Stimulated activated CD4-positive, alpha-beta T cell treated with anti-CD3 and anti-CD28 coated beads, TNF-alpha, amount 100 ng/mL, for 48 hours (primary cell): ENCODE results near the gene SGCG.

Source experiments
- DNase-seq, 3 donors: peaks; one replicate each; pipeline ENCODE4 v3.0.0-alpha.2; 2020; ENCODE audit warnings: low read depth in 3 of 3

Gene SGCG

DNA sequence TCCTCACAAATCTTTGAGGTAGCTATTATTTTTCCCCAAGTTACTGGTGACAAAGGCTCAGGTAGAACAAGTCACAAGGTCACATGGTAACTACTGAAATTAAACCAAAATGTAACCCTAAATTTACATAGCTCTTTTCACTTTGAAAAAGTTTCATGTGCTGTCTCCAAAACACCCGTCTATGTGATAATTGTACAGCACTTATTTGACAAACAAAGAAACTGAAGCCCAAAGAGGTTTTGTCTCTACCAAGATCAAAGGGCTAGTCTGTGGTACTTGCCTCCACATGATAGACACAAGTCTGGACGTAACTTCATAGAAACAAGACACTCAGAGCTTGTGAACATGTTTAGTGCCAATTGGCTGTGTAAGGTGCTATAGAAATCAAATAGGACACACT lies 144.4 kb downstream of the SGCG start:
- no peak for DNase-seq

DNA sequence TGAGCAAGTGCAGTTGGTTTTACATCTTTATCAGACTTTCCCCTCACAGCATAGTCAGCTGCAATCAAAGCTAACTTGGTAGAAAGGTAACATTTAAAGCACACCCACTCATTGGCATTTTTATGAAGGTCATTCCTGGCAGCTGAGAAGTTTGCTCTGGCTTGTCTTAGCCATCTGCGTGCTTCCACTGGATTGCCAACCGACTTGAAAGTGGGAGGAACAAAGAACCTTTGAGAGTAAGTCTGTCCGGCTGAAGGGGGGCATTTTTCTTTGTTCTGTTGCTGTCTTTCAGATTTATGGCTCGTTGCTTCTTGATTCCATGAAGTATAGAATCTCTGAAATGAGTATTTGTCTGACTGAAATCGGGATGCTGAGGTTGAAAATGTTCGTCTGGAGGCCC lies 149.6 kb downstream of the SGCG start:
- DNase-seq = no peak

DNA sequence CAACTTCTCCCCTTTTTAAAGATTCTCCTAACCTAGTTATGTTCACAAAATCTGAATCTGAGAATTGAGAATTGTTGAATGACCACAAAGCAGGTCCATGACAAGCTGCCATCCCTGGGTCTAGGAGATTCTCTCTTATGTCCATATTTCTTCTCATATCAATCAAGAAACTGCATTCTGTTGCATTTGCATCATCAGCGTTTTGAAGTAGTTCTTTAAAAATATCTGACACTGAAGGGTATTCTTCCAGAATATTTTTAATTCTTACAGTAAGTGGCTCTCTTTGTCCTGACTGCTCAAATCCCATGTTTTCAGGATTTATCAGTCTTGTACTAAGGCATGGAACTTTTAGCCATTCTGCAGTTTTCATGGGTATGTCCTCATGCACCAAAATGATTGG lies 158.4 kb downstream of the SGCG start:
- no peak for DNase-seq

DNA sequence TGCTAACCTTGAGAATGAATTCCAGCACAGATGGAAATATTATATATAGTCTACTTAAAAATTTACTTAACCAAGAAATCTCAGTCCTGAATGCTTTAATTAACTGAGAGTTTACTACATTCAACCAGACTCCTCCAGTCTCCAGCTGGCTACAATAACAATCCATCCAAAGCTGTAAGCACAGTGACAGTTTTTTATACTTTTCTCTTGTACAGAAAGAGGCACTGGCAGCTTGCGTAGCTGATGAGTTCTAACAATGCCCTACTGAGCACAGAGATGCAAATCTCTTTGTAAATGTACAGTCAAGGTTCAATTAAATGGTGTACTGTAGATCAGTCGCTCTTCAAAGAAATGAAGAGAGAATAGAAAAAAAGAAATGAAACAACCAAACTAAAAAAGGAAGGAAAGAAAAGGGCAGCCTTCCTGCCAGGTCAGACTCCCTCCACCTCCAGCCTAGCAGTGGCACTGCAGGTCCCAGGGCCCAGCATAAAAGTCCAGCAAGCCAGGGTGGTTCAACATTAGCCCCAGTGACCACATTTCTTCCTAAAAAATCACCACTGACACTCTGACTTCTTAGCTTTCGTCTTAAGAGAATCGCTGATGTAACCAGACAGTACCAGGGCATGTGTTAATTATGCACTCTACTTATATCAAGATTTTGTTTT lies 164.3 kb downstream of the SGCG start:
- no peak for DNase-seq

DNA sequence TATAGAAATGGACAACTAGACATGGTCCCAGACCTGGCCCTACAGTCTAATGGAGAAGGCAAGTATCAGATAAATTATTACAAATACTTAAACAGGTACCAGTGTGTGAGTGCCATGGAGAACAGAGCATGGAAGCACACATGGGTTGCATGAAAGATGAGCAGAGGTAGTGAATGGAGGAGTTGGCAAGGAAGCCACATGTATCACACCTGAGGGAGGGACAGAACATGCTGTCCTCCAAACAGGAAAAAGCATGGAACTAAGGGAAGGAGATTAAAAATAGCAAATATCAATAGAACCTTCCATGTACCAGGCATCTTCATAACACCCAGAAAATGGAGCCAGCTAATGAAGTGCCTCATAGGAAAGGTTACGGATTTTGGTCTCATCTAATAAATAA lies 166.8 kb downstream of the SGCG start:
- no peak for DNase-seq

DNA sequence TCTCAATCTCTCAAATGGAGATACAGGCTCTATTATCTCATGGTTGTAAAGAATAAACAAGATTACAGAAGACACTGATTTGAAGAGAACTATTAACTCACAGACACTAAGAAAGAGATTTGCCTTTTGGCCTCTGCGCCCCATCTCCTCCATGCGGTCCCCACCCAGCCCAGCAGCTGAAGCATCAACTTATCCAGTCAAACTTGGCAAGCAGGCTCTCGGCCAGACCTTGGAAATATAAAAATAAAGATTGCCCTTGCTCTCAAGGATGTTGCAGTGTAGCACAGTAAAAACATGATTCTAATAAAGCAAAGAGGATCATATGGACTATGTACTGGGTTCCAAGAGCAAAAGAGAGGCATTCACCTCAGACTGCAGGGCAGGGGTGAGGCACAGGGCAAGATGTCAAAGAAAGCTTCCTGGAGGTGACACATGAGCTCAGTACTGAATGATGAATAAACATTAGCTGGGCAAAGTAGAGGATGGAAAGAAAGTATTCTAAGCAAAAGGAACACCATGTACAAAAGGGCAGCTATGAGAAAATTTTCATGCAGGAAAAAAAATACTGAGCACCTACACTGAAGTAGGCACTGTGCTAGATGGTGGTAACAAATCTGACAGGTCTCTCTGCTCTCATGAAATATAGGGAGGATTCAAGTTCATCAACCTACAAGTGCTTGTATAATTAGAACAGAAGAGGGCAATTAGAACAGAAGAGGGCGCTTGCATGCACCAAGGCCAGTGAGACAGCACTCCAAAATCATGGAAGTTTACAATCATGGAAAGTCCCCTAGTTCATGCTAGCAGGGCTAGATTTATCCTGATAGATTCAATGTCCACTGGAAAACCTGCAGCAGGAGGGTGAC lies 167.7 kb downstream of the SGCG start:
- no peak for DNase-seq

DNA sequence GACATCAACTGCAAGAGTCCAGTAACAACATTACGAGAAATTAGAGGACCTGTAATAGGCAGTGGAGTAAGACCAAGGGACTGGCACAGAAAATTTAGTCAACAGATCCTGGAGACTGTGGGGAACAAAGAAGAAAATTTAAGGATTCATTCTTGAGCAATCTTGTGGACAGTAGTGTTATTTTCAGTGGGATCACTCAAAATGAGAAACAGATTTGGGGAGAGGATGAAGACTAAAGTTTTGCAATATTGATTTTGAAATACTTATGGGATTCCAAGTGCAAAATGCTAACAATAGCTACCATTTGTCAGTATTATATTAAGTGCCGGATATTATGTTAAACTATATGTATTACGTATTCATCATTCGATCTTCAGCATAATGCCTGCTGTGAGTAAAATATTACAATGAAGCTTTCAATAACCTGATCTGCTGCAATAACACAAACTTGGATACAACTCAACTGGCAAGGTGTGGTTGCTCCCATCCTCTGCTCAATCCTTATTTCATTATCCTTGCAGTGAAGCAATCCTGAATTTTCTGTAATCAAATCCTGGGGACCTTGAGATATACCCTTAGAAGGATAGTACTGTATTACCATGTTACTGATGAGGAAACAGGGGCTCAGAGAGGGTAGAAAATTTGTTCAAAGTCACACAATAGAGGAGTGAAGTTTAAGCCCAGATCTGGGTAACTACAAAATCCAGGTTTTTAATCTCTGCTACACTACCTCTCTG lies 168.6 kb downstream of the SGCG start:
- no peak for DNase-seq

DNA sequence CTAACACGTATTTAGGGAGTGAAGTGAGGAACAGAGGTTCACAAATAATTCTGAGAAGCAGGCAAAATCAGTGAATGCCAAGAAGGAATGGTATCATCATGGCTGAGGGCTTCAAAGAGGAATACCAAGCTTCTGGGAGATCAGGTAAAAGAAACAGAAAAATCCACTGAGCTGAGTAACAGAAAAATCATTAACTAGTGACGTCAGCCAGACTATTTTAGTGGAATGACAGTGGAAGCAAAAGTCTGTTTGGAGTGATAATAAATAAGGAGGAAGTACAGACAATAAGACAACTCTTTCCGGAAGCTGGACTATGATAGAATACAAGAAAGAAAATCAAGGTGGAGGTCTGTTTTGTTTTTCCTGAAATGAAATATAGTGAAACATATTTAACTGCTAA lies 169.2 kb downstream of the SGCG start:
- DNase-seq = no peak

DNA sequence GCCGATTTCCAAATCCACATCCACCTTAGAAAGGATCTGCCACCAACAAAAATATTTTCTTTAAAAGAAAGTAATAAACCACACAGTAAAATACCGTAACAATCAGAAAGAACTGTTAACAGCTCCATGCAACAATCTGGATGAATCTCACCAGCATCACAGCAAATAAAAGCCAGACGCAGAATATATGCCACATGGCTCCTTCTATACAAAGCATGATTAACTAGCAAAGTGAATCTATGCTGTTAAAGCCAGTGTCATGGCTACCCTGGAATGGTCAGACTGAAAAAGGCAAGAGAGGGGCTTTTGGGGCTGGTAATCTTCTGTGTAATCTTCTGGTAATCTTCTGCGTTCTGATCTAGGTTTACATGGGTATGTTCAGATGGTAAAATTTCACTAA lies 171.4 kb downstream of the SGCG start:
- DNase-seq = no peak

DNA sequence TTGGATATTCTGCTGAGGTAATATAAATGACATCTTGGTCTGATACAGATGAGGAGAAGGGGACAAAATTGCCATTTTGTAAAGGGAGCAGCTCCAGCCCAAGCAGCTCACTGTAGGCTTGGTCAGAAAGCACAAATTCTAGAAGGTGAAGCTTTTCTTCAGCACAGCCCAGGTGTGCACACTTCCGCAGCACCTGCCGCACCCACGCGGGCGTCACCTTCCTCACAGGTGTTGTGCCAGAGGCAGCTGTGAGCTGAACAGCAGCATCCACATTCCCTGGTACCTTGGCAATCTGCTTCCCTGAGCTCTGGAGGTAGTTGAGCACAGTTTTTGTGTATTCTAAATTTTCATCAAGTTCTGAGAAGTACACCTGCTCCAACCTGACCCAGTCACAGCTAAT lies 173.7 kb downstream of the SGCG start:
- DNase-seq = no peak

DNA sequence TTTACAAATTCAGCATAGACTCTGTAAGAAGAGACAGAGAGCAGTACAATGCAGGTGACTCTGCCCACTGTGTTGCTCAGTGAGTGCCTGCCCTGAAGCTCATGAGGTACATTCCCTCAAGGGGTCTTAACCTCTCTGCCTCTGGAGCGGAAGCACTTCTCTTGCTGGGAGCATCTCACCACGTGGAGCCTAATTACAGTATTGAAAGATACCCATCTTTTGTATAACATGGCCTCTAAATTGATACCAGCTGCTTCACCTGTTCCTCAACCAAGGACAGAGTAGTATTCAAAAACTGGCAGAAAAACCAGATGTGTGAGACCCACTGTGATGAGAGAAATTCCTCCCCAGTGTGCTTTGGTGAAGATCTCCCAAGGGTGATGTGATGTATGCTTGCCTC lies 175.6 kb downstream of the SGCG start:
- DNase-seq = no peak

DNA sequence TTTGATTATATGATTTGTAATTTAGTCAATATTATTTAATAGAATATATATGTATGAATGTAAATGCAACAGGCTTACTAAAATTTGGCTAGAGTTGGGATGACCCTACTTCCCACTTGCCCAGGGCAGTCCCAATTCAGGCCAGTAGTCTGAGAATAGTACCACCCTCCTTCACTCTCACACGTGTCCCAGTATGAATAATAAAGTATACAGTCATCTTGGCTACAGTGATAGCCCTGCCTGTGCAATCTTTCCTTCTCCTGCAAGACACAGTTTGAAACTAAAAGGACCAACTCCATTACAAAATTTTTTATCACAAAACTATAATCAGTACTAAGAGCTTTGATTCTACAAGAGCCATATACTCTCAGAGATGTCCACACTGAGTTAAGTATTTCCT lies 176.6 kb downstream of the SGCG start:
- no peak for DNase-seq

DNA sequence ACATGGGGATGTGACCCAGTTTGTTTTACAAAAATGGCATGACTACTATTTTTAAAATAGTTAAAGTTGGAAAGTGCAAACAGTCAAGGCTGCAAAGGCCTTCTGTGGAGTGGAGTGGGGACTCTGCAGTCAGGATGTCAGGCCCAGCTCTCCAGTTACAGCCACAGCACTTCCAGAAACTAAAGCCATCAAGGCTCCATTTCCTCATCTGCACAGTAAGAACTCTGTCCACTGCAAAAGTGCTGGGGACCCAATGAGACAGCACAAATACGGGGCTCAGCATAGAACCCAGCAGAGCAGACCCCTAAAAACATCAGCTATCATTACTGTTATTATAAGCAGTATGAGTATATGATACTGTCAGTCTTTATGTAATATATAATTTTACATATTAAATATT lies 179.1 kb downstream of the SGCG start:
- no peak for DNase-seq

DNA sequence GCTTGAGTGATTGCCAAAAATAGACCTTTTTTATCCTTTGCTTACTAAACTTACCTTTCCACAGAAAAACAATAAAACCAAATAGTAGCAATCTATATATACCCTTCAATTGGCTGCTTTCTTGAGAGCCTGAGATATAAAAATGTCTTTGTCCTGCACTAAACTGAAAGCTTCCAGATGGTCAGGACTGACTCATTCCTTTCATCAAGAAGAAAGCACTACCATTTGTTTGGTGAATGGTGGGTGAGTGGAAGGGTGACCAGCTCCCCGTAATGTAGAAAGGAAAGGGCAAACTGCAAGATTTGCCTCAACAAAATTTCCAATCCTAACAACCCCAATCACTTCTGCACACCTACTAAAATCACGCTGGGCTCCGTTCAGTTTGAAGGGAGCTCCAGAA lies 184.9 kb downstream of the SGCG start:
- DNase-seq = no peak

DNA sequence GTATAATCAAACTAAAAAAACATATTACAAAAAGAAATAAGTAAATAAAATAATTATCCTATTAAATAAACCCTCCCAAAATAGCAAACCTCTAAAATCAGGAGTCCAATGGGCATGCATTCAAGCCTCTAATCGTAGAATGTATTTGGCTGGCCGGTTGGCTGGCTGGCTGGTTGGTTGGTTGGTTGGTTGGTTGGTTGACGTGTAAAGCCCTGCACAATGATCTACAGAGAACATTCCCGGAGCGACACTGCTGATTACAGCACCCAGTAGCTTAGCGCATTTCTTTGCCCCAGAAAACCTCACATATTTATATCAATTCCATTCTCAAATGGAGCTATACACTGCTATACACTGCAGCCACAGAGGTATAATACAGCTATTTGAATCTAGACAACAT lies 187.1 kb downstream of the SGCG start:
- no peak for DNase-seq

DNA sequence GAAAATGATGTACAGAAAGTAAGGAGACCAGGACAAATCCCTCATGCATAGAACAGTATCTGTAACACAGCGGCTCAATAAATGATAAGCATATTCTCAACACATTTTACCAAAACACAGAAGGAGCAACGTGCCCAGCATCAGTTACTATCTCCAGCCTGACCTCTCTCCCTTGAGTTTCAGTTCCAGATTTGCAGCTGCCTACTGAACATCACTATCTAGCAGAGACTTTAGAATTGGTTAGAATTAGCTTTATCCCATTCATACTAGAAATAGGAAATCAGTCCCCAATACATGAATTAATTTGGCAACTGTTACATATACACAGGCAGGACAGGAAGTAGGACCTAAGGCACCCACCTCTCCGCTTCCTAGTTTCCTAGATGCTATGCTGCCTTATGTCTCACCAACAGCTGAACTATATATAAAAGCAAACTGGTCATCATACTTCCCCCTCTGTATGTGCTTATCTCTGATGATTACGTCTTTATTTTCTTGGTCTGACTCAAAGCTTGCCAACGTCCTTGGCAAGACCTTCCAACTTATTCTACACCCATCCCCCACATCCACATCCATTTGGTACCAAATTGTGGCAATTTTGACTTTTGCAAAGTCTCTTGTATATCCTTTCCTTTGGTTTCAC lies 191.6 kb downstream of the SGCG start:
- DNase-seq = no peak
